ENCODE measurements around the gene ACOT13.
"Not testable (repeated sequence)": the region's sequence is repeated elsewhere in the genome, so short reads cannot be mapped to it uniquely, and the experiment has no call there.

Gene ACOT13

DNA sequence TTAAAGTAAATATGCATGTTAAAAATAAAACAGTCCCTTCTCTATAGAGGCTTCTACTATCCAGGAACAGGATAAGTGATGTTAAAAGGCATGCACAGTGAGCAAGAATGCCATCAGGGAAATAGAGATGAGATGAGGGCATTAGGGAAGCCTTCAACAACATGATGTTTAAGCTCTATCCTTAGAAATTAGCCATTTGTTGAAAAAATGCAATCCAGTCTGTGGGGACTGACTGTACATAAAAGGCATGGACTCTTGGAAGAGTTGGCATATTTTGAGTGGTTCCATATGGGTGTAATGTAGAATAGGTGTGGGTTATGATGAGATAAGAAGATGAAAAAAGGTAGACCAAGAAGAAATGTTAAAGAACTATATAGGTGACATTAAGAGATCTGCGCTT is 26.7 kb upstream of the ACOT13 start:
- Histone ChIP-seq H3K14ac (ENCODE audit: low read length) (no peak overlapping the region), H3K79me2 (ENCODE audit: control insufficient read depth, insufficient read depth, low read length, poor library complexity) (no peaks in the 10 kb centered on the region), H2AK5ac (ENCODE audit: low read length) (no peak overlapping the region), H2BK5ac (ENCODE audit: low read depth, low read length, poor library complexity) (no peak overlapping the region), H3K79me1 (ENCODE audit: low read length) (no peaks in the 10 kb centered on the region), H2BK12ac (ENCODE audit: low read length) (no peak overlapping the region), H3K4ac (ENCODE audit: low read depth, low read length) (no peak overlapping the region), H3K9me3 (ENCODE audit: insufficient read depth, low read depth, low read length) (no peaks in the 10 kb centered on the region), H3K4me2 (ENCODE audit: low read length) (no peak overlapping the region), H2AFZ (ENCODE audit: insufficient read depth, low read length, poor library complexity) (no peak overlapping the region), H4K8ac (ENCODE audit: low read depth, low read length) (no peak overlapping the region), H3K27ac (ENCODE audit: low read depth, low read length) (no peak overlapping the region), H3K9ac (ENCODE audit: low read length) (no peak overlapping the region), H3K36me3 (ENCODE audit: control insufficient read depth in 1 of 2, insufficient read depth in 2 of 2, low read length in 2 of 2) (no peaks in the 10 kb centered on the region), H3K18ac (ENCODE audit: low read length) (no peak overlapping the region), H4K12ac (ENCODE audit: low read depth, low read length) (no peak overlapping the region), H3K4me3 (ENCODE audit: low read depth, low read length) (no peak overlapping the region), H4K91ac (ENCODE audit: low read depth, low read length) (no peak overlapping the region), H3K23ac (ENCODE audit: low read length) (no peak overlapping the region), H2BK120ac (ENCODE audit: insufficient read depth, low read length, poor library complexity) (no peak overlapping the region), H3K4me1 (ENCODE audit: control insufficient read depth in 1 of 2, insufficient read depth in 2 of 2, low read length in 2 of 2) (no peaks in the 10 kb centered on the region), H3K27me3 (ENCODE audit: insufficient read depth, low read length) (no peaks in the 10 kb centered on the region)
- WGBS (ENCODE audit: extremely low coverage, insufficient coverage, insufficient read length) = no CpG with 5 or more reads among the region's 1 CpG
- peak; percentile 53 to 95 for DNase-seq

DNA sequence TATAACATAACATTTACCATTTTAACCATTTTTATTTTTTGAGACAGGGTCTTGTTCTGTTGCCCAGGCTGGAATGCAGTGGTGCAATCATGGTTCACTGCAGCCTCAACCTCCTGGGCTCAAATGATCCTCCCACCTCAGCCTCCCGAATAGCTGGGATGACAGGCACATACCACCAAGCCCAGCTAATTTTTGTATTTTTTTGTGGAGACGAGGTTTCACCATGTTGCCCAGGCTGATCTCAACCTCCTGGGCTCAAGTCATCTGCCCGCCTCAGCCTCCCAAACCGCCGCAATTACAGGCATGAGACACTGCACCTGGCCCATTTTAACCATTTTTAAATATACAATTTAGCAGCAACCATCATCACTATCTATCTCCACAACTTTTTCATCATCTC is 26.2 kb upstream of the ACOT13 start:
- not testable (repeated sequence) for H3K79me1 ChIP-seq (ENCODE audit: low read length); H3K27me3 ChIP-seq (ENCODE audit: insufficient read depth, low read length); H4K91ac ChIP-seq (ENCODE audit: low read depth, low read length); H2AK5ac ChIP-seq (ENCODE audit: low read length); H2BK120ac ChIP-seq (ENCODE audit: insufficient read depth, low read length, poor library complexity); H4K8ac ChIP-seq (ENCODE audit: low read depth, low read length); H3K9ac ChIP-seq (ENCODE audit: low read length); H3K18ac ChIP-seq (ENCODE audit: low read length); H2AFZ ChIP-seq (ENCODE audit: insufficient read depth, low read length, poor library complexity); H3K23ac ChIP-seq (ENCODE audit: low read length); H3K9me3 ChIP-seq (ENCODE audit: insufficient read depth, low read depth, low read length); H2BK12ac ChIP-seq (ENCODE audit: low read length); H3K36me3 ChIP-seq (ENCODE audit: control insufficient read depth in 1 of 2, insufficient read depth in 2 of 2, low read length in 2 of 2); H3K79me2 ChIP-seq (ENCODE audit: control insufficient read depth, insufficient read depth, low read length, poor library complexity); H3K27ac ChIP-seq (ENCODE audit: low read depth, low read length); H3K4me3 ChIP-seq (ENCODE audit: low read depth, low read length); H3K4me2 ChIP-seq (ENCODE audit: low read length); H3K4me1 ChIP-seq (ENCODE audit: control insufficient read depth in 1 of 2, insufficient read depth in 2 of 2, low read length in 2 of 2); H4K12ac ChIP-seq (ENCODE audit: low read depth, low read length); H3K4ac ChIP-seq (ENCODE audit: low read depth, low read length); H2BK5ac ChIP-seq (ENCODE audit: low read depth, low read length, poor library complexity); H3K14ac ChIP-seq (ENCODE audit: low read length)
- WGBS (ENCODE audit: extremely low coverage, insufficient coverage, insufficient read length) = no CpG with 5 or more reads among the region's 5 CpGs
- peak; percentile 58 to 84 for DNase-seq

DNA sequence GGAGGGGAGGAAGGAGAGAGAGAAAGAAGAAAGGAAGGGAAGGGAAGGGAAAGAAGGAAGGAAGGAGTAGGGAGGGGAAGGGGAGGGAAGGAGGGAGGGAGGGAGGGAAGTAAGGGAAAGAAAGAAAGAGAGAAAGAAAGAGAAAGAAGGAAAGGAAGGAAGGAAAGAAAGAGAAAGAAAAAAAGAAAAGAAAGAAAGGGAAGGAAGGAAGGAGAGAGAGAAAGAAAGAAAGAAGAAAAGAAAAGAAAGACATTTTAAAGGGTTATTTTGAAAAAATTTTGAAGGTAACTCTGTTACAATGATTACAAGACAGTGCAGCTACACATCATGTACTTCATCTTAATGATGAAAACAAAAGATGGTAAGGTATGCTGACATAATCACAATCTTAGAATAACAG is 24.8 kb upstream of the ACOT13 start:
- H2BK120ac ChIP-seq (ENCODE audit: insufficient read depth, low read length, poor library complexity) = no peak overlapping the region
- H2AFZ ChIP-seq (ENCODE audit: insufficient read depth, low read length, poor library complexity) = no peak overlapping the region
- H3K27me3 ChIP-seq (ENCODE audit: insufficient read depth, low read length) = no peaks in the 10 kb centered on the region
- H2AK5ac ChIP-seq (ENCODE audit: low read length) = no peak overlapping the region
- no peaks in the 10 kb centered on the region for H3K79me1 ChIP-seq (ENCODE audit: low read length)
- H3K4ac ChIP-seq (ENCODE audit: low read depth, low read length) = no peak overlapping the region
- H3K9me3 ChIP-seq (ENCODE audit: insufficient read depth, low read depth, low read length) = no peaks in the 10 kb centered on the region
- no peak overlapping the region for H3K9ac ChIP-seq (ENCODE audit: low read length)
- no peak overlapping the region for H4K91ac ChIP-seq (ENCODE audit: low read depth, low read length)
- no peak for DNase-seq
- H3K18ac ChIP-seq (ENCODE audit: low read length) = no peak overlapping the region
- H3K27ac ChIP-seq (ENCODE audit: low read depth, low read length) = no peak overlapping the region
- no peaks in the 10 kb centered on the region for H3K36me3 ChIP-seq (ENCODE audit: control insufficient read depth in 1 of 2, insufficient read depth in 2 of 2, low read length in 2 of 2)
- peaks cover 4 to 8% of the 10 kb centered on the region in 2 experiments for H3K4me1 ChIP-seq (ENCODE audit: control insufficient read depth in 1 of 2, insufficient read depth in 2 of 2, low read length in 2 of 2)
- H2BK5ac ChIP-seq (ENCODE audit: low read depth, low read length, poor library complexity) = no peak overlapping the region
- H3K14ac ChIP-seq (ENCODE audit: low read length) = no peak overlapping the region
- H4K12ac ChIP-seq (ENCODE audit: low read depth, low read length) = no peak overlapping the region
- H2BK12ac ChIP-seq (ENCODE audit: low read length) = no peak overlapping the region
- no peak overlapping the region for H3K4me3 ChIP-seq (ENCODE audit: low read depth, low read length)
- no peak overlapping the region for H3K4me2 ChIP-seq (ENCODE audit: low read length)
- H3K79me2 ChIP-seq (ENCODE audit: control insufficient read depth, insufficient read depth, low read length, poor library complexity) = no peaks in the 10 kb centered on the region
- H3K23ac ChIP-seq (ENCODE audit: low read length) = no peak overlapping the region
- H4K8ac ChIP-seq (ENCODE audit: low read depth, low read length) = no peak overlapping the region

DNA sequence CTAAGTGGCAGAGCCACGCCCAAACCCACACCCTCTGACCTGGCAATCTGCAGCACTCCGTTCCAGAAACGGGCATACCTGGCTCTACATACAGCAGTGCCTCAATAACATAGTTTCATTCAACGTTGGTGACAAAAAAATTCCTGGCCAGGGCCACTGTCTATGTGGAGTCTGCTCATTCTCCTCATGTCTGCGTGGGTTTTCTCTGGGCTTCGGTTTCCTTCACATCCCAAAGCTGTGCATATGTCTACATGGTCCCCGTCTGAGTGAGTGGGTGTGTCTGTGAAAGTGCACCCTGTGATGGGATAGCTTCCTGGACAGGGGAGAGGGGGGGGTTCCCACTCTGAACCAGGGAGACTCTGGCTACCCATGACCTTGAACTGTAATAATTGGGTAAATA is 23.0 kb upstream of the ACOT13 start:
- Histone ChIP-seq H2BK12ac (ENCODE audit: low read length) (no peak overlapping the region), H4K91ac (ENCODE audit: low read depth, low read length) (no peak overlapping the region), H3K18ac (ENCODE audit: low read length) (no peak overlapping the region), H2AFZ (ENCODE audit: insufficient read depth, low read length, poor library complexity) (no peak overlapping the region), H3K27me3 (ENCODE audit: insufficient read depth, low read length) (no peaks in the 10 kb centered on the region), H3K9ac (ENCODE audit: low read length) (no peak overlapping the region), H3K4me2 (ENCODE audit: low read length) (no peak overlapping the region), H2AK5ac (ENCODE audit: low read length) (no peak overlapping the region), H2BK5ac (ENCODE audit: low read depth, low read length, poor library complexity) (no peak overlapping the region), H3K4me3 (ENCODE audit: low read depth, low read length) (no peak overlapping the region), H3K14ac (ENCODE audit: low read length) (no peak overlapping the region), H4K8ac (ENCODE audit: low read depth, low read length) (no peak overlapping the region), H3K36me3 (ENCODE audit: control insufficient read depth in 1 of 2, insufficient read depth in 2 of 2, low read length in 2 of 2) (no peaks in the 10 kb centered on the region), H3K79me2 (ENCODE audit: control insufficient read depth, insufficient read depth, low read length, poor library complexity) (no peaks in the 10 kb centered on the region), H3K79me1 (ENCODE audit: low read length) (no peaks in the 10 kb centered on the region), H2BK120ac (ENCODE audit: insufficient read depth, low read length, poor library complexity) (no peak overlapping the region), H3K23ac (ENCODE audit: low read length) (no peak overlapping the region), H3K4ac (ENCODE audit: low read depth, low read length) (no peak overlapping the region), H4K12ac (ENCODE audit: low read depth, low read length) (no peak overlapping the region), H3K4me1 (ENCODE audit: control insufficient read depth in 1 of 2, insufficient read depth in 2 of 2, low read length in 2 of 2) (peaks cover 4 to 8% of the 10 kb centered on the region in 2 experiments), H3K9me3 (ENCODE audit: insufficient read depth, low read depth, low read length) (no peaks in the 10 kb centered on the region), H3K27ac (ENCODE audit: low read depth, low read length) (no peak overlapping the region)
- DNase-seq = no peak
- no CpG with 5 or more reads among the region's 7 CpGs for WGBS (ENCODE audit: extremely low coverage, insufficient coverage, insufficient read length)

Data from trophoblast cell (in vitro differentiated cells and primary cell).